Hepatocyte (in vitro differentiated cells): ENCODE results near the gene CARMIL3.

Experiments
- CTCF ChIP-seq: fragments of 200-600 bp; sonication (generic); IDR thresholded peaks from 2 replicates; pipeline ENCODE4 v1.5.1; 2016; ENCODE audit warnings: antibody characterized with exemption, mild to moderate bottlenecking; ENCODE audit not compliant: poor library complexity
- EZH2 ChIP-seq: fragments of 200-600 bp; sonication (generic); IDR thresholded peaks from 2 replicates; pipeline ENCODE4 v1.6.1; 2016; ENCODE audit warnings: antibody characterized with exemption, mild to moderate bottlenecking, borderline replicate concordance
- EZH2phosphoT487 ChIP-seq: fragments of 200-600 bp; sonication (generic); IDR thresholded peaks from one replicate; pipeline ENCODE4 v1.6.1; 2018; ENCODE audit warnings: antibody characterized with exemption, mild to moderate bottlenecking, low read depth, moderate library complexity; ENCODE audit not compliant: unreplicated experiment, severe bottlenecking

- TF ChIP-seq CTCF: no peak
- TF ChIP-seq EZH2phosphoT487: no peak
- no peak for TF ChIP-seq EZH2
Measured at GRCh38 chr14:24063263-24063836, 11.5 kb downstream of the CARMIL3 start.
